ENCODE measurements around the gene PGM2L1.

Gene PGM2L1

GRCh38 chr11:74392256-74392655 lies 6.0 kb downstream of the PGM2L1 start:
- TF ChIP-seq CTCF (IDR thresholded peaks at IDR 0.05), result no peak

DNA sequence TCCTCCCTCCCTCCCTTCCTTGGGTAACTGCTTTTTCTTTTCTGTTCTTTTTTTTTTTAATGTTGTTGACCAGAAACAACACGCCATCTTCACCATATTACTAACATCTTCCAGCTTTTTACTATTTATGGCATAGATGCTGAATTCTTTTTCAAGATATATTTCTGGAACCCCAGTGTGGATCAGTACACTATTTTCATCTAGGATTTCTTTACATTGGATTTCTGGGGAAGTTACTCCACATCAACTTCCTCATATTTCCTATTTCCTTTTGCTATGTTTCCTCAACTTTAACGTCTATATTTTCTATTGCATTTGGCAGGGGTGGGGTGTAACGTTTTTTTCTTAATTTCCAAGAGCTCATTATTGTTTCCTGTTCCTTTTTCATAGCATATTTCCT lies 7.0 kb downstream of the PGM2L1 start:
- TF ChIP-seq CTCF (IDR thresholded peaks at IDR 0.05), result no peak

DNA sequence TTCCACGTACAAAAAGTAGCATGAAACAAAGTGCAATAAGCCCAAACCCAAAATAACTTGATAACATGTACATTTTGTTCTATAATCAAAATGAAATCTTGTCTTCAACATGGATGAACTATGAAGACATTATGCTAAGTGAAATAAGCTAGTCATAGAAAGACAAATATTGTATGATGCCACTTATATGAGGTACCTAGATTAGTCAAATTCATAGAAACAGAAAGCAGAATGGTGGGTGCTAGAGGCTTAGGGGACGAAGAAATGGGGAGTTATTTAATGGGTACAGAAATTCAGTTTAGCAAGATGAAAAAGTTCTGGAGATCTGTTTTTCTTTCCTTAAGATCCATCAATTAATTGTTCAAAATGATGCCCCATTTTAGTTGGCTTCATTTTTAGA lies 7.5 kb downstream of the PGM2L1 start:
- no peak for TF ChIP-seq CTCF (IDR thresholded peaks at IDR 0.05)

GRCh38 chr11:74388678-74389327 lies 9.4 kb downstream of the PGM2L1 start:
- TF ChIP-seq CTCF (IDR thresholded peaks at IDR 0.05), result peak; percentile 82

GRCh38 chr11:74384641-74385040 lies 13.6 kb downstream of the PGM2L1 start:
- no peak for TF ChIP-seq CTCF (IDR thresholded peaks at IDR 0.05)

DNA sequence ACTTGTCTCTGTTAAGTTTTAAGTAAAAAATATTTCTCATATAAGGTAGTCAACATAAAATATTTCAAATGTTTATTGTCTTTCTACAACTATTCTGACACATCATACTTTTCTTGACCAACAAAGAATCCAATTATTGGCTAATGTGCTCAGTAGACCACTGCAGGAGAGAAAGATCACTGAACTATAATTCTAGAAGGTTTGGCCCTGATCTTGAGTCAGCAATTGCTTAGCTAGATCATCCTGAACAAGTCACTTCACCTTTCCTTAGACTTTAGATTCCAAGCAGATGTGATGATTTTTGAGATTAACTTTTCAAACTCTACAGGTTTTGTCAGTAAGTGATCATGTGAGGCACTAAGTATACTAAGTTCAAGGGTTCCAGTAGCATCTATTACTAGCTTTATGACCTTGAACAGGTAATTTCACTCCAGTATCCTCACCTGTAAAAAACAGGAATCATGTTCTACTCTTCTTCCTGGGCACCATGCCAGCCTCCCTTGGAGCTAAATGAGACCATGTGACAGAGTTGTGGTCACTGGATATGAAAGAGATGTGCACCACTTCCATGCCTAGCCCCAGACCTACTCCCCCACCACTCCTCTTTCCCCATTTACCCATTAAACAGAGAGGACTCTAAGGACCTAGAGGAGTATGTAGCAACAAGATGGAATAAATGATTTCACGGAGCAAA lies 17.3 kb downstream of the PGM2L1 start:
- TF ChIP-seq CTCF (IDR thresholded peaks at IDR 0.05), result no peak

GRCh38 chr11:74377689-74378088 lies 20.5 kb downstream of the PGM2L1 start:
- TF ChIP-seq CTCF (IDR thresholded peaks at IDR 0.05), result no peak

Data from LNCAP (cell line).